WTC11 (cell line): ENCODE data around the gene TSPAN1. TPM values are rescaled to one million over a fixed set of nuclear protein-coding genes. Genes with fewer than 3 reads are reported as not detected.

Experiments used
- ATAC-seq: fragments of 200-7000 bp; cut with Tn5 transposase; 2 replicates; pipeline ENCODE4 v1.10.0; 2021; ENCODE audit warnings: mild to moderate bottlenecking, moderate library complexity
- CTCF ChIA-PET: fragments of 300-600 bp; sonication (Branson Sonifier 250); formaldehyde crosslinking; loops from one replicate; lab custom pipeline; 2021; ENCODE audit warnings: antibody characterized with exemption; lab: Charles Lee
- POLR2A ChIA-PET: fragments of 350-600 bp; sonication (Branson Sonifier 250); formaldehyde crosslinking; loops from one replicate; lab custom pipeline; 2021; ENCODE audit warnings: antibody characterized with exemption; lab: Charles Lee
- DNase-seq: peaks from one replicate; pipeline ENCODE4 v3.0.0; 2021; ENCODE audit warnings: low spot score
- H3K27ac Mint-ChIP-seq: 2 replicates; pipeline ENCODE4 v1.8.0; 2021; ENCODE audit warnings: mixed read lengths
- H3K27me3 Mint-ChIP-seq: 2 replicates; pipeline ENCODE4 v1.8.0; 2021; ENCODE audit warnings: low read depth, mild to moderate bottlenecking, moderate library complexity, mixed read lengths
- H3K36me3 Mint-ChIP-seq: 2 replicates; pipeline ENCODE4 v1.8.0; 2021; ENCODE audit warnings: mixed read lengths
- H3K4me1 Mint-ChIP-seq: 2 replicates; pipeline ENCODE4 v1.8.0; 2022; ENCODE audit warnings: mixed read lengths
- H3K4me3 Mint-ChIP-seq: 2 replicates; pipeline ENCODE4 v1.8.0; 2021; ENCODE audit warnings: mild to moderate bottlenecking, moderate library complexity, mixed read lengths
- H3K9me3 Mint-ChIP-seq: 2 replicates; pipeline ENCODE4 v1.8.0; 2021; ENCODE audit warnings: mixed read lengths
- ATF1 ChIP-seq: sonication (generic); formaldehyde crosslinking; IDR thresholded peaks from 2 replicates; pipeline ENCODE4 v1.8.1; 2023; ENCODE audit warnings: mild to moderate bottlenecking, moderate library complexity, missing genetic modification reagents
- ESRRA ChIP-seq: sonication (generic); formaldehyde crosslinking; IDR thresholded peaks from 2 replicates; pipeline ENCODE4 v1.8.1; 2022; ENCODE audit warnings: mild to moderate bottlenecking, missing genetic modification reagents, borderline replicate concordance
- ETV6 ChIP-seq: sonication (generic); formaldehyde crosslinking; IDR thresholded peaks from 2 replicates; pipeline ENCODE4 v1.8.1; 2022; ENCODE audit warnings: mild to moderate bottlenecking, missing genetic modification reagents
- FOXP1 ChIP-seq: sonication (generic); formaldehyde crosslinking; IDR thresholded peaks from 2 replicates; pipeline ENCODE4 v1.8.0; 2022; ENCODE audit warnings: missing genetic modification reagents, mild to moderate bottlenecking, moderate library complexity, borderline replicate concordance
- GTF2I ChIP-seq: fragments of 250-450 bp; sonication (Bioruptor Pico); conservative IDR thresholded peaks from 2 replicates; pipeline ENCODE4 v1.4.0; 2021; ENCODE audit warnings: mild to moderate bottlenecking
- IRF2 ChIP-seq: sonication (generic); formaldehyde crosslinking; IDR thresholded peaks from 2 replicates; pipeline ENCODE4 v1.8.0; 2022; ENCODE audit warnings: low read depth, missing genetic modification reagents, borderline replicate concordance
- MXD4 ChIP-seq: fragments of 250-450 bp; sonication (Bioruptor Pico); IDR thresholded peaks from 2 replicates; pipeline ENCODE4 v1.8.0; 2021; ENCODE audit warnings: mild to moderate bottlenecking, moderate library complexity, borderline replicate concordance
- MYBL2 ChIP-seq: sonication (generic); formaldehyde crosslinking; IDR thresholded peaks from 2 replicates; pipeline ENCODE4 v1.8.1; 2023; ENCODE audit warnings: mild to moderate bottlenecking, moderate library complexity, missing genetic modification reagents
- NFE2L1 ChIP-seq: sonication (generic); formaldehyde crosslinking; IDR thresholded peaks from 2 replicates; pipeline ENCODE4 v1.8.1; 2023; ENCODE audit warnings: missing genetic modification reagents
- NFYB ChIP-seq: sonication (generic); formaldehyde crosslinking; conservative IDR thresholded peaks from 2 replicates; pipeline ENCODE4 v1.8.0; 2022; ENCODE audit warnings: low read depth, missing genetic modification reagents
- PREB ChIP-seq: sonication (generic); formaldehyde crosslinking; IDR thresholded peaks from 2 replicates; pipeline ENCODE4 v1.8.1; 2022; ENCODE audit warnings: mild to moderate bottlenecking, missing genetic modification reagents, moderate library complexity, borderline replicate concordance
- PRRX2 ChIP-seq: fragments of 250-450 bp; sonication (Bioruptor Pico); IDR thresholded peaks from 2 replicates; pipeline ENCODE4 v1.8.0; 2021; ENCODE audit warnings: mild to moderate bottlenecking
- RELA ChIP-seq: sonication (generic); formaldehyde crosslinking; IDR thresholded peaks from 2 replicates; pipeline ENCODE4 v1.8.1; 2022; ENCODE audit warnings: missing genetic modification reagents, mild to moderate bottlenecking, borderline replicate concordance
- SOX15 ChIP-seq: fragments of 250-450 bp; sonication (Bioruptor Pico); IDR thresholded peaks from 2 replicates; pipeline ENCODE4 v1.9.0; 2021; ENCODE audit warnings: mild to moderate bottlenecking
- STAT6 ChIP-seq: sonication (generic); formaldehyde crosslinking; conservative IDR thresholded peaks from 2 replicates; pipeline ENCODE4 v1.8.1; 2023; ENCODE audit warnings: mild to moderate bottlenecking, low read depth, missing genetic modification reagents, moderate library complexity
- ZNF425 ChIP-seq: fragments of 250-450 bp; sonication (Bioruptor Pico); conservative IDR thresholded peaks from 2 replicates; pipeline ENCODE4 v1.9.0; 2021; ENCODE audit warnings: mild to moderate bottlenecking
- ZNF671 ChIP-seq: fragments of 250-450 bp; sonication (Bioruptor Pico); IDR thresholded peaks from 2 replicates; pipeline ENCODE4 v1.8.0; 2021; ENCODE audit warnings: mild to moderate bottlenecking
- total RNA-seq: library from RNA; stranded (reverse); gene quantifications from 3 replicates; pipeline ENCODE4 v1.2.3, GENCODE V29; 2021
- TF ChIP-seq, protein P1 (sequence below): fragments of 250-450 bp; sonication (Bioruptor Pico); IDR thresholded peaks from 2 replicates; pipeline ENCODE4 v1.9.0; 2021; ENCODE audit warnings: mild to moderate bottlenecking
- TF ChIP-seq, protein P2 (sequence below): sonication (generic); formaldehyde crosslinking; IDR thresholded peaks from 2 replicates; pipeline ENCODE4 v1.8.0; 2023; ENCODE audit warnings: missing genetic modification reagents
- TF ChIP-seq, protein P3 (sequence below): sonication (generic); formaldehyde crosslinking; IDR thresholded peaks from 2 replicates; pipeline ENCODE4 v1.8.0; 2022; ENCODE audit warnings: mild to moderate bottlenecking, missing genetic modification reagents
- TF ChIP-seq, protein P4 (sequence below): fragments of 250-450 bp; sonication (Bioruptor Pico); IDR thresholded peaks from 2 replicates; pipeline ENCODE4 v1.9.0; 2021; ENCODE audit warnings: moderate library complexity, mild to moderate bottlenecking, inconsistent platforms, borderline replicate concordance

Gene TSPAN1
- total RNA-seq, 1 experiment from 2014 or later = 0.50 TPM

DNA sequence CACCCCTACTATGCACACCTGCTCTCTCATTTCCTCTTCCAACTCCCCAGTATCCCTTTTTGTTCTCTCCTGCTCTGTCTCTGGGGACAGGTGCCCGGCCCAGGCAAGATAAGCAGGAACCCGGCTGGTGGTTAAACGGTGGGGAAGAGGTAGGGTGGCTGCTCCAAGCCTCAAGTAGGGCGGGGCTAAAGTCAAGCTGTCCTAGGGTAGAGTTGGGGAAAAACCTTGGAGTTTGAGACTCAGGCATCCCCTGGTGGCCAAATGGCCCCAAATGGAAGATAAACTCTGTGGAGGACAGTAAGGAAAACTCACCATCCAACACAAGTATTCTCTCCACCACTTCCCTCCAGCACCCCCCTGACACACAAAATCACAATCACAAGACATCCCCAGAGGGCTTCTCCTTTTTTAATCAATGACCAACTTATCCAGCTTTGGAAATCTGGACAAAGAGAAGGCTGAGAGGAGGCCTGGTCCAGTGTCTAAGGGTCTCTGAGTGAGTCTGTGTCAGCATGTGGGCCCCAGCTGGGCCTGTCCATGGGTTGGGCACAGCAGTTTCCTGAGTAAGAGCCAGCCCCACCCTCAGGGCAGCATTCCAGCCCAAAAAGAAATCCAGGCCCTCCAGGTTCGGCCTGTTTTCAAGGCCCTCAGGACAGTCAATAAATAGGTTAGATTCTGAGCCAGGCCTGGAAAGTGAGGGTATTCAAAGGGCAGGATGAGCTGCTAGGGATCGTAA is 13.6 kb downstream of the TSPAN1 start:
- H3K36me3 Mint-ChIP-seq = peaks cover 16% of the 10 kb centered on the region
- ATAC-seq (peak; percentile 69), DNase-seq (no peak)
- 0 out of 2 replicates have a peak, but pooled peaks cover 4% of the 10 kb centered on the region for H3K4me1 Mint-ChIP-seq
- H3K27me3 Mint-ChIP-seq = no peaks in the 10 kb centered on the region
- TF ChIP-seq MYBL2 (CRISPR knock-in tag) (no peak), ZNF671 (CRISPR knock-in tag) (no peak), ZNF425 (CRISPR knock-in tag) (no peak), GTF2I (CRISPR knock-in tag) (no peak), MXD4 (CRISPR knock-in tag) (no peak), FOXP1 (no peak)
- POLR2A ChIA-PET = no interaction called here
- H3K27ac Mint-ChIP-seq = no peak overlapping the region
- CTCF ChIA-PET = interaction anchor here (1.1 to 1.4 kb wide), 3 partner anchors 35 to 59 kb away, joined by 3 read pairs; partner anchors contain the start of gene RAD54L
- no peak overlapping the region for H3K4me3 Mint-ChIP-seq
- H3K9me3 Mint-ChIP-seq = no peaks in the 10 kb centered on the region

DNA sequence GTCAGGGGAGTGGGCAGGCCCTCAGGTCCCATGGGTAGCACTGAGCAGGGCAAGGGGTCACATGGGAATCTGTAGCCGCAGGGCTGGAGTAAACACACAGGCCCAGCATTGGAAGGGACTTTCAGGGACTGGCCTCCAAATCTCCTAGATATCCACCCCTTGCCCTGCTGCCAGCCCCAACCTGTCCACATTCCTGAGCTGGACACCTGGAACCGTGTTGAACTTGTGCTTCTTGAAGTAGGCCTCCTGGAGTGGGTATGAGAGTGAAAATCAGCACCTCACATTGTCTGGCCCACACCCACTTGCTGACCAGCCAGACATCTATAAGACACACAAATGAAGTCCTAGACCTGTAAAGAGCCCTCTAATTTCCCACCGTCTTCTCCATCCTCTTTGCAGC is 15.7 kb downstream of the TSPAN1 start:
- ChIA-PET POLR2A (no interaction called here), CTCF (interaction anchor here (0.6 kb wide), 2 partner anchors 18 to 245 kb away, joined by 3 to 4 read pairs; no protein-coding TSS in a partner anchor)
- Mint-ChIP-seq H3K4me3 (no peak overlapping the region), H3K27me3 (no peaks in the 10 kb centered on the region), H3K4me1 (no peaks in the 10 kb centered on the region), H3K9me3 (no peaks in the 10 kb centered on the region), H3K36me3 (peaks cover 18% of the 10 kb centered on the region), H3K27ac (no peak overlapping the region)
- ATAC-seq (no peak), DNase-seq (no peak)
- TF ChIP-seq, protein P1, sequence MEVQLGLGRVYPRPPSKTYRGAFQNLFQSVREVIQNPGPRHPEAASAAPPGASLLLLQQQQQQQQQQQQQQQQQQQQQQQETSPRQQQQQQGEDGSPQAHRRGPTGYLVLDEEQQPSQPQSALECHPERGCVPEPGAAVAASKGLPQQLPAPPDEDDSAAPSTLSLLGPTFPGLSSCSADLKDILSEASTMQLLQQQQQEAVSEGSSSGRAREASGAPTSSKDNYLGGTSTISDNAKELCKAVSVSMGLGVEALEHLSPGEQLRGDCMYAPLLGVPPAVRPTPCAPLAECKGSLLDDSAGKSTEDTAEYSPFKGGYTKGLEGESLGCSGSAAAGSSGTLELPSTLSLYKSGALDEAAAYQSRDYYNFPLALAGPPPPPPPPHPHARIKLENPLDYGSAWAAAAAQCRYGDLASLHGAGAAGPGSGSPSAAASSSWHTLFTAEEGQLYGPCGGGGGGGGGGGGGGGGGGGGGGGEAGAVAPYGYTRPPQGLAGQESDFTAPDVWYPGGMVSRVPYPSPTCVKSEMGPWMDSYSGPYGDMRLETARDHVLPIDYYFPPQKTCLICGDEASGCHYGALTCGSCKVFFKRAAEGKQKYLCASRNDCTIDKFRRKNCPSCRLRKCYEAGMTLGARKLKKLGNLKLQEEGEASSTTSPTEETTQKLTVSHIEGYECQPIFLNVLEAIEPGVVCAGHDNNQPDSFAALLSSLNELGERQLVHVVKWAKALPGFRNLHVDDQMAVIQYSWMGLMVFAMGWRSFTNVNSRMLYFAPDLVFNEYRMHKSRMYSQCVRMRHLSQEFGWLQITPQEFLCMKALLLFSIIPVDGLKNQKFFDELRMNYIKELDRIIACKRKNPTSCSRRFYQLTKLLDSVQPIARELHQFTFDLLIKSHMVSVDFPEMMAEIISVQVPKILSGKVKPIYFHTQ = no peak
- TF ChIP-seq GTF2I (CRISPR knock-in tag) = no peak
- TF ChIP-seq SOX15 (CRISPR knock-in tag) = no peak
- no peak for TF ChIP-seq NFYB (CRISPR knock-in tag)
- no peak for TF ChIP-seq ATF1
- no peak for TF ChIP-seq ZNF671 (CRISPR knock-in tag)
- TF ChIP-seq IRF2 (CRISPR knock-in tag) = no peak
- no peak for TF ChIP-seq PRRX2 (CRISPR knock-in tag)
- no peak for TF ChIP-seq ESRRA
- TF ChIP-seq, protein P2, sequence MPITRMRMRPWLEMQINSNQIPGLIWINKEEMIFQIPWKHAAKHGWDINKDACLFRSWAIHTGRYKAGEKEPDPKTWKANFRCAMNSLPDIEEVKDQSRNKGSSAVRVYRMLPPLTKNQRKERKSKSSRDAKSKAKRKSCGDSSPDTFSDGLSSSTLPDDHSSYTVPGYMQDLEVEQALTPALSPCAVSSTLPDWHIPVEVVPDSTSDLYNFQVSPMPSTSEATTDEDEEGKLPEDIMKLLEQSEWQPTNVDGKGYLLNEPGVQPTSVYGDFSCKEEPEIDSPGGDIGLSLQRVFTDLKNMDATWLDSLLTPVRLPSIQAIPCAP = no peak
- TF ChIP-seq, protein P3, sequence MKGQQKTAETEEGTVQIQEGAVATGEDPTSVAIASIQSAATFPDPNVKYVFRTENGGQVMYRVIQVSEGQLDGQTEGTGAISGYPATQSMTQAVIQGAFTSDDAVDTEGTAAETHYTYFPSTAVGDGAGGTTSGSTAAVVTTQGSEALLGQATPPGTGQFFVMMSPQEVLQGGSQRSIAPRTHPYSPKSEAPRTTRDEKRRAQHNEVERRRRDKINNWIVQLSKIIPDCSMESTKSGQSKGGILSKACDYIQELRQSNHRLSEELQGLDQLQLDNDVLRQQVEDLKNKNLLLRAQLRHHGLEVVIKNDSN (CRISPR knock-in tag) = no peak
- TF ChIP-seq, protein P4, sequence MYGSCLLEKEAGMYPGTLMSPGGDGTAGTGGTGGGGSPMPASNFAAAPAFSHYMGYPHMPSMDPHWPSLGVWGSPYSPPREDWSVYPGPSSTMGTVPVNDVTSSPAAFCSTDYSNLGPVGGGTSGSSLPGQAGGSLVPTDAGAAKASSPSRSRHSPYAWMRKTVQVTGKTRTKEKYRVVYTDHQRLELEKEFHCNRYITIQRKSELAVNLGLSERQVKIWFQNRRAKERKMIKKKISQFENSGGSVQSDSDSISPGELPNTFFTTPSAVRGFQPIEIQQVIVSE (CRISPR knock-in tag) = no peak
- no peak for TF ChIP-seq ETV6 (CRISPR knock-in tag)
- TF ChIP-seq STAT6 (CRISPR knock-in tag) = no peak
- no peak for TF ChIP-seq PREB (CRISPR knock-in tag)
- no peak for TF ChIP-seq RELA (CRISPR knock-in tag)
- TF ChIP-seq NFE2L1 (CRISPR knock-in tag) = no peak
